Measurements from ENCODE around the gene SERINC1.

- TF ChIP-seq, protein P1, sequence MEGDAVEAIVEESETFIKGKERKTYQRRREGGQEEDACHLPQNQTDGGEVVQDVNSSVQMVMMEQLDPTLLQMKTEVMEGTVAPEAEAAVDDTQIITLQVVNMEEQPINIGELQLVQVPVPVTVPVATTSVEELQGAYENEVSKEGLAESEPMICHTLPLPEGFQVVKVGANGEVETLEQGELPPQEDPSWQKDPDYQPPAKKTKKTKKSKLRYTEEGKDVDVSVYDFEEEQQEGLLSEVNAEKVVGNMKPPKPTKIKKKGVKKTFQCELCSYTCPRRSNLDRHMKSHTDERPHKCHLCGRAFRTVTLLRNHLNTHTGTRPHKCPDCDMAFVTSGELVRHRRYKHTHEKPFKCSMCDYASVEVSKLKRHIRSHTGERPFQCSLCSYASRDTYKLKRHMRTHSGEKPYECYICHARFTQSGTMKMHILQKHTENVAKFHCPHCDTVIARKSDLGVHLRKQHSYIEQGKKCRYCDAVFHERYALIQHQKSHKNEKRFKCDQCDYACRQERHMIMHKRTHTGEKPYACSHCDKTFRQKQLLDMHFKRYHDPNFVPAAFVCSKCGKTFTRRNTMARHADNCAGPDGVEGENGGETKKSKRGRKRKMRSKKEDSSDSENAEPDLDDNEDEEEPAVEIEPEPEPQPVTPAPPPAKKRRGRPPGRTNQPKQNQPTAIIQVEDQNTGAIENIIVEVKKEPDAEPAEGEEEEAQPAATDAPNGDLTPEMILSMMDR (IDR thresholded peaks at IDR 0.05), result no peak
- TF ChIP-seq RAD21 (conservative IDR thresholded peaks at IDR 0.05 in 1 of 2, IDR thresholded peaks at IDR 0.05 in 1 of 2) (no peak), RNF2 (IDR thresholded peaks at IDR 0.05; ENCODE audit: borderline replicate concordance, low read depth) (no peak), MAX (IDR thresholded peaks at IDR 0.05) (no peak), EP300 (IDR thresholded peaks at IDR 0.05) (no peak), CHD2 (IDR thresholded peaks at IDR 0.05; ENCODE audit: low read length, partially characterized antibody) (no peak), USF2 (IDR thresholded peaks at IDR 0.05) (no peak), BHLHE40 (IDR thresholded peaks at IDR 0.05; ENCODE audit: low read depth, low read length) (no peak), RCOR1 (IDR thresholded peaks at IDR 0.05; ENCODE audit: low read depth, low read length) (no peak), POLR2A (IDR thresholded peaks at IDR 0.05; ENCODE audit: low read length) (no peak)
Measured at GRCh38 chr6:122408240-122408639, 63.4 kb downstream of the SERINC1 start.
